PC-3 (cell line): ENCODE data around the gene NUDT3.

ENCODE experiments used
- CTCF ChIP-seq: fragments of 300-600 bp; sonication (generic); conservative IDR thresholded peaks from 2 replicates; pipeline ENCODE4 v1.5.1; 2017; ENCODE audit warnings: antibody characterized with exemption, low read depth, mild to moderate bottlenecking, low read length
- EZH2 ChIP-seq: fragments of 300-600 bp; sonication (generic); IDR thresholded peaks from one replicate; pipeline ENCODE4 v1.6.1; 2017; ENCODE audit warnings: antibody characterized with exemption, mild to moderate bottlenecking, low read length; ENCODE audit not compliant: unreplicated experiment
- EZH2phosphoT487 ChIP-seq: fragments of 300-600 bp; sonication (generic); IDR thresholded peaks from 2 replicates; pipeline ENCODE4 v1.6.1; 2018; ENCODE audit warnings: mild to moderate bottlenecking, antibody characterized with exemption, low read length, borderline replicate concordance

DNA sequence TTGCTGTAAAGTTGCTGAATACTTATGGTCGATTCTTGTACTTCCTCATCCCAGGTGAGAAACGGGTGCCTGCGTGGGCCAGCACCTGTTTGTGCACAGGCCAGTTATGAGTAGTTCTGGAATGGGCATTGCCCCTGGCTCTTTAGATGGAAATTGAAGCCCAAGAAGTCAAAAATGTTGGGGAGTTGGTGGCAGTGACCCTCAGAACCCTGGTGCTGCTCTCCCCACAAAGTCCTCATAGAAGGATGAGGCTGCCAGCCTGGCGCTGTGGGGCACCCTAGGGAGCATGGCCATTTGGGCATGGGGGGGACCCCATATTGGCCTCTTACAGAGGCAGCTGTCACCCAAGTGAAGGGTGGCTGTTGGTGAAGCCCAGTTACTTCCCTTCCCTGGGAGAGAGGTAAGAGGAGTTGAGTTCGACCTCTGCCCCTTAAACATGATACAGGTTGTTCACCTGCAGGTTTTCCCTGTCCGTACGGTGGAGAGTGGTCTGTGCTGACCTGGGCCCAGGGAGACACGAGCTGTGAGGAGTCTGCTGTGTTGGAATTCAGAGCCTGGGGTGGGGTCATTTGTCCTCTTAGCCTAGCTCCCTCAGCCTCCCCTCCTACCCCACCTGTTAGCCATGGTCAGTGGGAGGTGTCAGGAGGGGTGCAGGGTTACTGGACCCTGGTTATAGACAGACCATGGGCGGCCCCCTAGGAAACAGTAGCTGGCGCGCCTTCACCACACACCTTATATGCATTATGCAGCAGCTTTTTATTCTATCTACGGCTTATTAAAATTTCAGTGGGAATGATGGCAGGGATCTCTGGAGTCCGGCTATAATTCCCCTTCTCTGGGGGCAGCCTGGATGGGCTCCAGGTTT is 150.9 kb downstream of the NUDT3 start:
- no peak for TF ChIP-seq EZH2phosphoT487
- TF ChIP-seq CTCF = no peak
- TF ChIP-seq EZH2 = no peak
